ENCODE results near the gene SNX5. TPM values are rescaled to one million over a fixed set of nuclear protein-coding genes. Genes with fewer than 3 reads are reported as not detected.
A peak's percentile ranks its signal among the peaks of the same experiment; 100 is the strongest.

Gene SNX5
- total and polyA plus RNA-seq, 4 experiments from 2014 or later = 81.5 to 96.5 (median 88.9) TPM

GRCh38 chr20:17971300-17972013 lies 2.9 kb upstream of the SNX5 start:
- H3K4me1 Mint-ChIP-seq = peaks cover 36 to 82% (median 50%) of the 10 kb centered on the region in 4 donors
- Histone ChIP-seq H3K4me1 (ENCODE audit: insufficient read depth, low read length) (peaks cover 45% of the 10 kb centered on the region), H3K4me3 (ENCODE audit: low read length in 2 of 2) (peak overlapping the region in 1 of 2 donors; percentile 0), H3K9me3 (ENCODE audit: control insufficient read depth in 1 of 2, low read length in 2 of 2) (no peaks in the 10 kb centered on the region), H3K27ac (ENCODE audit: low read depth, low read length) (peak overlapping the region; percentile 82), H3K27me3 (ENCODE audit: insufficient read depth, low read length) (no peaks in the 10 kb centered on the region), H3K36me3 (ENCODE audit: insufficient read depth, low read length) (no peaks in the 10 kb centered on the region)
- peak overlapping the region; percentile 8 to 86 (median 69) for H3K27ac Mint-ChIP-seq
- H3K9me3 Mint-ChIP-seq = no peaks in the 10 kb centered on the region
- intact Hi-C loops (cut with micrococcal nuclease) = no loop called here
- H3K4me3 Mint-ChIP-seq = peak overlapping the region; percentile 72 to 97 (median 90)
- H3K36me3 Mint-ChIP-seq = peaks cover 7 to 30% of the 10 kb centered on the region in 2 donors
- DNase-seq = no peak
- peaks cover 0 to 1% of the 10 kb centered on the region in 2 donors for H3K27me3 Mint-ChIP-seq
- ChIA-PET CTCF (ENCODE audit: partially characterized antibody) (interaction anchor here (1.6 to 2.8 kb wide), 4 partner anchors 10 to 289 kb away, joined by 4 to 15 read pairs (median 8); partner anchors contain the start of gene RRBP1), POLR2A (ENCODE audit: partially characterized antibody) (interaction anchor here (0.8 to 7.8 kb wide), 4 partner anchors 14 to 467 kb away, joined by 3 to 72 read pairs (median 6); partner anchors contain the start of genes DSTN and RRBP1)

DNA sequence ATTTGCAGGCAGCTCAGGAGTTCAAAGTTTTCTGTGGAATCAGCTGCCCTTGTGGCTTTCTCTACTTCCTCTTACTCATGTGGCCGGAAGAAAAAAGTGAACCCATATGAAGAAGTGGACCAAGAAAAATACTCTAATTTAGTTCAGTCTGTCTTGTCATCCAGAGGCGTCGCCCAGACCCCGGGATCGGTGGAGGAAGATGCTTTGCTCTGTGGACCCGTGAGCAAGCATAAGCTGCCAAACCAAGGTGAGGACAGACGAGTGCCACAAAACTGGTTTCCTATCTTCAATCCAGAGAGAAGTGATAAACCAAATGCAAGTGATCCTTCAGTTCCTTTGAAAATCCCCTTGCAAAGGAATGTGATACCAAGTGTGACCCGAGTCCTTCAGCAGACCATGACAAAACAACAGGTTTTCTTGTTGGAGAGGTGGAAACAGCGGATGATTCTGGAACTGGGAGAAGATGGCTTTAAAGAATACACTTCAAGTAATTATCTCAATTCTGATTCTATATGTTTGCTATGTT lies 1.4 kb upstream of the SNX5 start:
- intact Hi-C loops (cut with micrococcal nuclease) = loop anchor here (1.0 to 10.0 kb wide), 7 partner anchors 31 to 1395 kb away; partner anchors contain the start of genes DSTN, DZANK1, KIF16B and POLR3F
- peaks cover 56% of the 10 kb centered on the region for H3K4me1 ChIP-seq (ENCODE audit: insufficient read depth, low read length)
- Mint-ChIP-seq H3K4me1 (peaks cover 43 to 92% (median 59%) of the 10 kb centered on the region in 4 donors), H3K27ac (peak overlapping the region; percentile 97 to 99 (median 98)), H3K9me3 (no peaks in the 10 kb centered on the region), H3K36me3 (peaks cover 3 to 22% of the 10 kb centered on the region in 2 donors), H3K27me3 (peaks cover 0 to 1% of the 10 kb centered on the region in 2 donors), H3K4me3 (peak overlapping the region; percentile 86 to 97 (median 94))
- H3K36me3 ChIP-seq (ENCODE audit: insufficient read depth, low read length) = no peaks in the 10 kb centered on the region
- ChIA-PET POLR2A (ENCODE audit: partially characterized antibody) (interaction anchor here (0.9 to 7.8 kb wide), 10 partner anchors 12 to 537 kb away, joined by 4 to 77 read pairs (median 8); partner anchors contain the start of genes DSTN, KAT14, PET117 and RRBP1), CTCF (ENCODE audit: partially characterized antibody) (interaction anchor here (1.2 to 2.8 kb wide), 4 partner anchors 14 to 288 kb away, joined by 4 to 15 read pairs (median 5); partner anchors contain the start of gene RRBP1)
- peak in 4 of 5 donors; percentile 27 to 61 (median 38) for DNase-seq
- H3K4me3 ChIP-seq (ENCODE audit: low read length in 2 of 2) = peak overlapping the region; percentile 90 to 95
- H3K27ac ChIP-seq (ENCODE audit: low read depth, low read length) = peak overlapping the region; percentile 82
- H3K9me3 ChIP-seq (ENCODE audit: control insufficient read depth in 1 of 2, low read length in 2 of 2) = no peaks in the 10 kb centered on the region
- no peaks in the 10 kb centered on the region for H3K27me3 ChIP-seq (ENCODE audit: insufficient read depth, low read length)

GRCh38 chr20:17969278-17969883 lies 787 bp upstream of the SNX5 start:
- H3K4me3 Mint-ChIP-seq = peak overlapping the region; percentile 86 to 97 (median 94)
- no peaks in the 10 kb centered on the region for H3K27me3 ChIP-seq (ENCODE audit: insufficient read depth, low read length)
- H3K4me1 Mint-ChIP-seq = peaks cover 48 to 92% (median 62%) of the 10 kb centered on the region in 4 donors
- POLR2A ChIA-PET (ENCODE audit: partially characterized antibody) = interaction anchor here (0.9 to 7.8 kb wide), 12 partner anchors 12 to 538 kb away, joined by 4 to 77 read pairs (median 8); partner anchors contain the start of genes DSTN, KAT14, PET117 and RRBP1
- DNase-seq = peak in 2 of 5 donors; percentile 12 to 58
- no peaks in the 10 kb centered on the region for H3K36me3 ChIP-seq (ENCODE audit: insufficient read depth, low read length)
- intact Hi-C loops (cut with micrococcal nuclease) = loop anchor here (1.0 to 10.0 kb wide), 7 partner anchors 31 to 1395 kb away; partner anchors contain the start of genes DSTN, DZANK1, KIF16B and POLR3F
- H3K36me3 Mint-ChIP-seq = peaks cover 0 to 22% of the 10 kb centered on the region in 2 donors
- H3K4me3 ChIP-seq (ENCODE audit: low read length in 2 of 2) = peak overlapping the region; percentile 90 to 95
- H3K9me3 Mint-ChIP-seq = no peaks in the 10 kb centered on the region
- peak overlapping the region; percentile 82 for H3K27ac ChIP-seq (ENCODE audit: low read depth, low read length)
- peaks cover 62% of the 10 kb centered on the region for H3K4me1 ChIP-seq (ENCODE audit: insufficient read depth, low read length)
- H3K27ac Mint-ChIP-seq = peak overlapping the region; percentile 97 to 99 (median 98)
- peaks cover 0 to 1% of the 10 kb centered on the region in 2 donors for H3K27me3 Mint-ChIP-seq
- CTCF ChIA-PET (ENCODE audit: partially characterized antibody) = interaction anchor here (1.2 to 2.8 kb wide), 3 partner anchors 14 to 287 kb away, joined by 4 to 15 read pairs (median 5); partner anchors contain the start of gene RRBP1
- H3K9me3 ChIP-seq (ENCODE audit: control insufficient read depth in 1 of 2, low read length in 2 of 2) = no peaks in the 10 kb centered on the region

GRCh38 chr20:17967521-17968365 lies 851 bp downstream of the SNX5 start:
- Histone ChIP-seq H3K27ac (ENCODE audit: low read depth, low read length) (peak overlapping the region; percentile 82), H3K27me3 (ENCODE audit: insufficient read depth, low read length) (no peaks in the 10 kb centered on the region), H3K9me3 (ENCODE audit: control insufficient read depth in 1 of 2, low read length in 2 of 2) (no peaks in the 10 kb centered on the region), H3K4me1 (ENCODE audit: insufficient read depth, low read length) (peaks cover 66% of the 10 kb centered on the region), H3K4me3 (ENCODE audit: low read length in 2 of 2) (peak overlapping the region; percentile 85 to 95), H3K36me3 (ENCODE audit: insufficient read depth, low read length) (no peaks in the 10 kb centered on the region)
- POLR2A ChIA-PET (ENCODE audit: partially characterized antibody) = interaction anchor here (0.7 to 7.8 kb wide), 19 partner anchors 10 to 539 kb away, joined by 3 to 77 read pairs (median 6); partner anchors contain the start of genes DSTN, KAT14, PET117 and RRBP1
- H3K4me1 Mint-ChIP-seq = peaks cover 54 to 93% (median 64%) of the 10 kb centered on the region in 4 donors
- peaks cover 0 to 1% of the 10 kb centered on the region in 2 donors for H3K27me3 Mint-ChIP-seq
- intact Hi-C loops (cut with micrococcal nuclease) = loop anchor here (1.0 to 10.0 kb wide), 10 partner anchors 8 to 1393 kb away; partner anchors contain the start of genes DSTN, DZANK1, KAT14 and KIF16B
- peaks cover 0 to 2% (median 0%) of the 10 kb centered on the region in 8 donors for H3K9me3 Mint-ChIP-seq
- CTCF ChIA-PET (ENCODE audit: partially characterized antibody) = interaction anchor here (1.9 to 9.1 kb wide), 6 partner anchors 11 to 285 kb away, joined by 5 to 51 read pairs (median 32); partner anchors contain the start of gene RRBP1
- H3K27ac Mint-ChIP-seq = peak overlapping the region; percentile 72 to 99 (median 95)
- DNase-seq = peak in 1 of 5 donors; percentile 11
- peak overlapping the region; percentile 76 to 96 (median 87) for H3K4me3 Mint-ChIP-seq
- peaks cover 0 to 24% of the 10 kb centered on the region in 2 donors for H3K36me3 Mint-ChIP-seq

DNA sequence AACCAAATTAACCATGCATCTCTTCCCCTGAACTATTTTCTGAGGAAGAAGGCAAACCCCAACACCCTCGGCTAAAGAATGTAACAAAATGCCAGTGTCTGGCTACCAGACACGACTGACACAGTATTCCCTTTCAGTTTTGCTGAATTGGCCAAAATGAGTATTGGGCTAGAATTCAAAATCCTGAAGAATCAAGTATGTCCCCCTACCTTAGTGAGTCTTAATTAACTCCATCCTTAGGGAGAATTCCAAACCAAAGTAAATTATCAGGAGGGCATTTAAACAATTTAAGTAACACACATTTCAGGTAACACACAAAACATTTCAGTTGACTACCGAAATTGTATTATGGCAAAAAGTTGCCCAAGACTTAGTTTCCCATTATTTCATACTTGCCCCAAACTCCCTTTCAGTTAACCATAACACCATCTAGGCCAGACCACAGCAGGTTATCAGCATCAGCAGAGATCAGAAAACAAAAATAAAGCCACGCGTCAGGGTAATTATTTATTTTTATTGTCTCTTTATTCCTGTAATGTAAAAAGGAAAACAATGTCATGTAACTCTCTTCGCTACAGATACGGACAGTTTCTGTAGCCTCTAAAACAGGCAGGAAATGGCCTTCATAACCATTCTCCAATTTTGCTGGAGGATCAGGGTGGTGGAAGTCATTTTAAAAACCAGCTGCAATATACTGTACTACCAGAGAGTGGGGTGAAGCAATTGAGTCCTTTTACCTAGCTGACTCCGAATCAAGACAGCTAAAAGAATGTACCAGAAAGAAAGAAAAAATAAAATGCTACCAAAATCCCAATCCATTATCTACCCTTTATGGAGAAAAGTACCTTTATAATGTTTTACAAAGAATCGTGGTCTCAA lies 1.9 kb downstream of the SNX5 start:
- Mint-ChIP-seq H3K4me3 (peak overlapping the region; percentile 76 to 96 (median 87)), H3K9me3 (peaks cover 0 to 2% (median 0%) of the 10 kb centered on the region in 8 donors), H3K27me3 (peaks cover 0 to 1% of the 10 kb centered on the region in 2 donors), H3K27ac (peak overlapping the region; percentile 72 to 99 (median 95)), H3K4me1 (peaks cover 51 to 93% (median 63%) of the 10 kb centered on the region in 4 donors), H3K36me3 (peaks cover 0 to 24% of the 10 kb centered on the region in 2 donors)
- CTCF ChIA-PET (ENCODE audit: partially characterized antibody) = interaction anchor here (1.5 to 9.1 kb wide), 7 partner anchors 10 to 287 kb away, joined by 5 to 51 read pairs (median 28); partner anchors contain the start of gene RRBP1
- Histone ChIP-seq H3K27me3 (ENCODE audit: insufficient read depth, low read length) (no peaks in the 10 kb centered on the region), H3K27ac (ENCODE audit: low read depth, low read length) (peak overlapping the region; percentile 82), H3K9me3 (ENCODE audit: control insufficient read depth in 1 of 2, low read length in 2 of 2) (no peaks in the 10 kb centered on the region), H3K4me3 (ENCODE audit: low read length in 2 of 2) (peak overlapping the region; percentile 85 to 95), H3K4me1 (ENCODE audit: insufficient read depth, low read length) (peaks cover 66% of the 10 kb centered on the region), H3K36me3 (ENCODE audit: insufficient read depth, low read length) (no peaks in the 10 kb centered on the region)
- POLR2A ChIA-PET (ENCODE audit: partially characterized antibody) = interaction anchor here (1.0 to 7.8 kb wide), 11 partner anchors 9 to 540 kb away, joined by 3 to 77 read pairs (median 9); partner anchors contain the start of genes KAT14, PET117, RRBP1 and SEC23B
- peak; percentile 39 to 62 (median 44) for DNase-seq
- intact Hi-C loops (cut with micrococcal nuclease) = loop anchor here (1.0 to 10.0 kb wide), 4 partner anchors 7 to 1392 kb away; partner anchors contain the start of genes KIF16B and SNRPB2

Measured in CD4-positive, alpha-beta memory T cell (primary cell).